VCaP (cell line): ENCODE data around the gene KCTD16.

Experiments
- H3K27ac ChIP-seq: fragments of 450-650 bp; 2 replicates; pipeline ENCODE4 v1.5.1; 2017
- TF ChIP-seq, protein P1 (sequence below): fragments of 450-650 bp; conservative IDR thresholded peaks from 2 replicates; pipeline ENCODE4 v1.5.1; 2017; ENCODE audit warnings: mild to moderate bottlenecking, moderate library complexity

KCTD16 gene

DNA sequence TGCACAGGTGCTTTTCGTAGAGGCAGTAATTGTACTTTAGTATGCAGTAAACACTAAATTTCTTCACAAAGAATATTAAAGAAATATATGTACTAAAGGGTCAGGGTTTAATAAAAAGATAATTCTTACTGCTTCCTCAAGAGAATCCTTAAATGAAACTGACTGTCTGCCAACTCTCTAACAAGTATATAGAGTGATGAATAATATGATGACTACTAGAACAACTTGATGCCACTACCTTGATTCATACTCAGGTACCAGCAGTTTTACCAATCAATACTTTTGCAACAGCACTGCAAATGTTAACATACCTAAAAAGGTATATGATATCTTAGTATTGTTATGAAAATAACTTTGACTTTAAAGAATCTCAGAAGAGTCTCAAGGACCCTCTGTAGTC lies 4.0 kb upstream of the KCTD16 start:
- TF ChIP-seq, protein P1, sequence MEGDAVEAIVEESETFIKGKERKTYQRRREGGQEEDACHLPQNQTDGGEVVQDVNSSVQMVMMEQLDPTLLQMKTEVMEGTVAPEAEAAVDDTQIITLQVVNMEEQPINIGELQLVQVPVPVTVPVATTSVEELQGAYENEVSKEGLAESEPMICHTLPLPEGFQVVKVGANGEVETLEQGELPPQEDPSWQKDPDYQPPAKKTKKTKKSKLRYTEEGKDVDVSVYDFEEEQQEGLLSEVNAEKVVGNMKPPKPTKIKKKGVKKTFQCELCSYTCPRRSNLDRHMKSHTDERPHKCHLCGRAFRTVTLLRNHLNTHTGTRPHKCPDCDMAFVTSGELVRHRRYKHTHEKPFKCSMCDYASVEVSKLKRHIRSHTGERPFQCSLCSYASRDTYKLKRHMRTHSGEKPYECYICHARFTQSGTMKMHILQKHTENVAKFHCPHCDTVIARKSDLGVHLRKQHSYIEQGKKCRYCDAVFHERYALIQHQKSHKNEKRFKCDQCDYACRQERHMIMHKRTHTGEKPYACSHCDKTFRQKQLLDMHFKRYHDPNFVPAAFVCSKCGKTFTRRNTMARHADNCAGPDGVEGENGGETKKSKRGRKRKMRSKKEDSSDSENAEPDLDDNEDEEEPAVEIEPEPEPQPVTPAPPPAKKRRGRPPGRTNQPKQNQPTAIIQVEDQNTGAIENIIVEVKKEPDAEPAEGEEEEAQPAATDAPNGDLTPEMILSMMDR: no peak
- H3K27ac ChIP-seq: no peak overlapping the region

- TF ChIP-seq, protein P1: no peak
- H3K27ac ChIP-seq: no peak overlapping the region
Observed at GRCh38 chr5:144167998-144168397, 2.7 kb upstream of the KCTD16 start.

- TF ChIP-seq, protein P1: no peak
- peak overlapping the region; percentile 78 for H3K27ac ChIP-seq
Observed at GRCh38 chr5:144169904-144170275, 783 bp upstream of the KCTD16 start.

- no peak overlapping the region for H3K27ac ChIP-seq
- TF ChIP-seq, protein P1: no peak
Observed at GRCh38 chr5:144173766-144174165, 3.1 kb downstream of the KCTD16 start.

DNA sequence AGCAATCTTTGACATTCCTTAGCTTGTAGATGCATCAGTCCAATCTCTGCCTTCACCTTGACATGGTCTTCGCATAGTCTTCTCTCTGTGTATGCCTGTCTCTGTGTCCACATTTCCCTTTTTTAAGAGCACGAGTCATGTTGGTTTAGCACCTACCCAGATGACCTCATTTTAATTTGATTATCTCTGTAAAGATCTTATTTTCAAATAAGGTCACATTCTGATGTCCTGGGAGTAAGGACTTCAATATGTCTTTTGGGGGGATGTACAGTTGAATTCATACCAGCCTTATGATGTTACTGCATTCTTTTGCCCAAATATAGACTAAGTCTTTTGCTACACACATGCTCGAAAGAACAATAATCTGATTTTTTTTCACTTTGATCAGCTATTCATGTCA lies 6.9 kb downstream of the KCTD16 start:
- no peak overlapping the region for H3K27ac ChIP-seq
- TF ChIP-seq, protein P1: no peak

GRCh38 chr5:144179226-144179625 lies 8.6 kb downstream of the KCTD16 start:
- TF ChIP-seq, protein P1: no peak
- no peak overlapping the region for H3K27ac ChIP-seq

DNA sequence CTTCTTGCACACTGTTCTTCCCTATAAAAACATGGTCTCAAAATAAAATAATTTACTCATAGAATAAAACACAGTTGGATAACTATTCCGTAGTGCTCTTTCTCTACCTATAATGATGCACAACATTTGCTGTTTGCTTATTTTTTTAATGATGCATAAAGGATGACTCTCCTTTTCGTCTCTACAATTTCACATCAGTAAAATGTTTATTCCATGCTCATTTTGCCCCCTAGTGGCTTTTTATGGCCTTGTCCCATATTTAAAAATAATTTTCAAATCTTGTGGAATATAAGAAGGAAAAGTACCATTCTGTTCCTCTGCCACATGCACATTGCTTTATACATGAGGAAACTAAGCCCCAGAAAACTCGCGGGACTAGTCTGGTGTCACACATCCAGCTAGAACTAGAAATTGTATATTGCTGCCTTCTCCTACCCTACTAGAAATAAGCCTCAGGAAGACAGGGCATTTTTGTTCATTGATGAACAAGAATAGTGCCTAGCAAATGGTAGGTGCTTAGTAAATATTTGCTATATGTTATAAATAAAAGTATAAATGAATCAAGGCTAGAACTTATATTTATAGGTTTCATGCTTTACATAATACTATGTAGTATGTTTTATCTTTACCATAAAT lies 12.7 kb downstream of the KCTD16 start:
- TF ChIP-seq, protein P1: peak; percentile 86

More for the DNA sequence above, 12.7 kb downstream of the KCTD16 start:
- no peak overlapping the region for H3K27ac ChIP-seq
